Measurements from ENCODE around the gene BMPR1B.
A peak's percentile ranks its signal among the peaks of the same experiment; 100 is the strongest.
"Not testable (repeated sequence)": the region's sequence is repeated elsewhere in the genome, so short reads cannot be mapped to it uniquely, and the experiment has no call there.

BMPR1B gene

GRCh38 chr4:95165926-95166524 is 408.3 kb downstream of the BMPR1B start:
- peak; percentile 54 for DNase-seq (ENCODE audit: low spot score)
- TF ChIP-seq CTCF (IDR thresholded peaks at IDR 0.05; ENCODE audit: extremely low read depth, missing control alignments) = peak; percentile 27

DNA sequence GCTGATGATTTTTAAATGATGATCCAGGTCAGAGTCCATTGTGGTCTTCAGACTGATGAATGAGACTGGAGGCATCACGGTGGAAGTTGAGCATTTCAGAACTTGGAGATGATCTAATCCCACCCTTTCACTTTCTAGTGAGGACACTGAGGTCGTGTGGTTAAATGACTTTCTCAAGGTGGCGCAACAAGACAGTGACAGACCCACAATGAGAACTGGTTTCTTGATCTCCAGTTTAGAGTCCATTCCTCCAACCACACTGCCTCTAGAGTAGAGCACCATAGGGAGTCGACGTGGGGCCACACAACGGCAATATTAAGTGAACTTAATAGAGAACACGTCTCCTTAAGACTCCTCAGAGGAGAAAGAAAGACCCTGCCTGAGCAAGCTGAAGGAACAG is 410.1 kb downstream of the BMPR1B start:
- TF ChIP-seq CTCF (IDR thresholded peaks at IDR 0.05; ENCODE audit: extremely low read depth, missing control alignments) = no peak
- no peak for DNase-seq (ENCODE audit: low spot score)

- TF ChIP-seq CTCF (IDR thresholded peaks at IDR 0.05; ENCODE audit: extremely low read depth, missing control alignments) = no peak
- DNase-seq (ENCODE audit: low spot score) = no peak
Measured at GRCh38 chr4:95170176-95170575, 412.4 kb downstream of the BMPR1B start.

DNA sequence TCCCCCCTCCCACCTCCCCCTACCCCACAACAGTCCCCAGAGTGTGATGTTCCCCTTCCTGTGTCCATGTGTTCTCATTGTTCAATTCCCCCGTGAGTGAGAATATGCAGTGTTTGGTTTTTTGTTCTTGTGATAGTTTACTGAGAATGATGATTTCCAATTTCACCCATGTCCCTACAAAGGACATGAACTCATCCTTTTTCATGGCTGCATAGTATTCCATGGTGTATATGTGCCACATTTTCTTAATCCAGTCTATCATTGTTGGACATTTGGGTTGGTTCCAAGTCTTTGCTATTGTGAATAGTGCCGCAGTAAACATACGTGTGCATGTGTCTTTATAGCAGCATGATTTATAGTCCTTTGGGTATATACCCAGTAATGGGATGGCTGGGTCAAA is 413.6 kb downstream of the BMPR1B start:
- DNase-seq (ENCODE audit: low spot score) = not testable (repeated sequence)

DNA sequence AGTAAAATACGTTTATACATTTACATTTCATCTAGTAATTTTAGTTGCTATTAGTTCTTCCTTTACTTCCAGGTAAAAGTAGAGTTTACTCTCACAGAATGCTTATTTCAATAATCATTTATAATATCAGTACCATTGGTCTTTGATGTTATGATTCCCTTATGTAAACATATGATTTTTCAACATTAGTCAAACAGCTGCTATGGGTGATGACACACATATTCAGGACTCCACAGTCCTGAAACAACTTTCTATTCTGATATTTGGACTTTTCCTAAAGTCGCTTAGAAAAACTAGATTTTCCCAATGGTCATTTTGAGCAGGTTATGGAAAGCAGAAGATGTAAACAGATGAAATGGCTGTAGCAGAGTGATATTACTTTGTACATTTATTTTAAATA is 421.2 kb downstream of the BMPR1B start:
- no peak for TF ChIP-seq CTCF (IDR thresholded peaks at IDR 0.05; ENCODE audit: extremely low read depth, missing control alignments)
- DNase-seq (ENCODE audit: low spot score) = no peak

- no peak for DNase-seq (ENCODE audit: low spot score)
- no peak for TF ChIP-seq CTCF (IDR thresholded peaks at IDR 0.05; ENCODE audit: extremely low read depth, missing control alignments)
Measured at GRCh38 chr4:95180531-95181242, 422.9 kb downstream of the BMPR1B start.

GRCh38 chr4:95181243-95181995 is 423.7 kb downstream of the BMPR1B start:
- DNase-seq (ENCODE audit: low spot score) = no peak
- no peak for TF ChIP-seq CTCF (IDR thresholded peaks at IDR 0.05; ENCODE audit: extremely low read depth, missing control alignments)
